A673 (cell line): ENCODE data around the gene LFNG.
"Not testable (repeated sequence)": the region's sequence is repeated elsewhere in the genome, so short reads cannot be mapped to it uniquely, and the experiment has no call there.

ENCODE experiments used
- CTCF ChIP-seq: fragments of 300-800, 200-600 bp; sonication (generic); conservative IDR thresholded peaks from 2 replicates; pipeline ENCODE4 v1.5.1; 2017; ENCODE audit warnings: low read depth, mild to moderate bottlenecking, antibody characterized with exemption, low read length, moderate library complexity, mixed read lengths
- EZH2 ChIP-seq: fragments of 200-600 bp; sonication (generic); IDR thresholded peaks from 2 replicates; pipeline ENCODE4 v1.6.1; 2017; ENCODE audit warnings: borderline replicate concordance, low read depth, mild to moderate bottlenecking, mixed read lengths, antibody characterized with exemption, low read length; ENCODE audit not compliant: poor library complexity, severe bottlenecking

- TF ChIP-seq CTCF, EZH2: not testable (repeated sequence)
Observed at GRCh38 chr7:2530994-2531795, 11.6 kb downstream of the LFNG start.
